CD4-positive, alpha-beta T cell treated with Interleukin-4 for 1 hour (primary cell): ENCODE measurements around the gene SLC40A1.

ENCODE experiments used
- DNase-seq, 2 donors: peaks; one replicate each; pipeline ENCODE4 v3.0.0-alpha.2; 2020 to 2022

The SLC40A1 gene

DNA sequence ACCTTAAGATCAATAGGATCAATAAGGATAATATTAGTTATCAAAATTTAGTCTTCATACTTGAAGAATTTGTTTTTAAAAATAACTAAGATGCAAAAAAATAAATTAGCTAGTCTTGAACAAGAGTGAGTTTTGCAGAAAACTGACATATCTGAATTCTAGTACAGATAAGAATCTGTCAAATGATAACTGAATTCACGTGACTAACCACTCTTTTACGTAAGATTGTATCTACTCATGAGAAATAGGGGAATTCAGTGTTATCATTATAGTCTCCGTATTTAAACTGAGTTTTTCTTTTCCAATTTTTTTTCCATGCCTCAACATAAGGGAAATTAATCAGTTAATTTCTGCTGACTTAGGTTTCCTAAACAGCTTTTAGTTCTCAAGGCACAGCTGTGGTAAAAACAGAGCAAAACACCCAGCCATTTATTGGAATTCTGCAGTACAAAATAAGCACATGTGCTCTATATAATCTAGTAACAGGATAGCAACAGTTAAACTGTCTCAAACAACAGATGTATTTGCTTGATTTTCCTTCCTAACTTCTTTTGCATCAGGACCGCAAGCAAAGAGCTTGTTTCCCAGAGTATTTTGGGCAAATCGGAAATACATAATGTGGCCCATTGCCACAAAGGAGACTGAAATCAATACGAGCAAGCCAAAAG lies 19.1 kb downstream of the SLC40A1 start:
- no peak for DNase-seq

DNA sequence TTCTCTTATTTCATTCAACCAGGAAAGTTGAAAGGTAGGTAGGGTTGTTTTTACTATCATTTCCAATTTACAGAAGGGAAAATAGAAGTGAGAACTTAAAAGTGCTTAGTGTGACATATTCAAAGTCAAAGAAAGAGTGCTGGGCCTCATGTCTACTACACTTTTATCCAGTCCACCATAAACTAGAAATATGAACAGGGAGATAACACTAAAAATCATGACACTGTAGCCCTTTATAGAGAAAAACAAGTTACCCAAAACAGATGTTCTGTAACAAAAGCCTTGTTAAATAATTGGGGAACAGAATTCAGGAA lies 20.4 kb downstream of the SLC40A1 start:
- DNase-seq = no peak

DNA sequence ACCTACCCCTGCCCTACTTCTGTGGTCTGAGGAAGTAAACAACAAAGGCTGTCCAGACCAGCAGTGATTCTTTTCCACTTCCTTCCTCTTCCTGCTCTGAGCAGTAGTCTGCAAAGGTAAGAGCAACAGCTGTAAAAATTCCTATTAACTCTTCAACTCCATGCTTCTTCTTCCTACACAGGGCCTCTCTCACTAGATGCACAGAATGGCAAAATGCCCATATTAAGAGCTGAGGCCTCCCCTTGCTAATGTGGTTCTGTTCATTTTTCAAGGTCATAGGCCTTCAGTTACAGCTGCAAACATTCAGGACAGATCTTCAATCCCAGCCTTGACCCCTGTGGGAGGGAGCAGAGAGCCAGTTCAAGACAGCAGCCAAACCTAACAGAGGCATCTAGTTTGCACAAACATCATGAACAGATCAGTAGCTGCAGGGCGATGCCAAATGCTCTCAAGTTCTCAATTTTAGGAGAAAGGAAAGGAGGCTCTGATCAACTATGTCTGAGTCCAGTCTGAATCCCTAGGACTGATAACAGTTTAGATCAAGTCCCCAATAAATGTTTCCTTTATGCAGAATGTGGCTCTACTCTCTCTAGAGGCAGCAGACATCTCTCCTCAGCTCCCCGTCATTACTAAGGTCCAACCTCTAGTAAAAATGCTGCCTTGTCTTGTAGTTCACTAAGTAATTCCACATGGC lies 20.9 kb downstream of the SLC40A1 start:
- DNase-seq = no peak

DNA sequence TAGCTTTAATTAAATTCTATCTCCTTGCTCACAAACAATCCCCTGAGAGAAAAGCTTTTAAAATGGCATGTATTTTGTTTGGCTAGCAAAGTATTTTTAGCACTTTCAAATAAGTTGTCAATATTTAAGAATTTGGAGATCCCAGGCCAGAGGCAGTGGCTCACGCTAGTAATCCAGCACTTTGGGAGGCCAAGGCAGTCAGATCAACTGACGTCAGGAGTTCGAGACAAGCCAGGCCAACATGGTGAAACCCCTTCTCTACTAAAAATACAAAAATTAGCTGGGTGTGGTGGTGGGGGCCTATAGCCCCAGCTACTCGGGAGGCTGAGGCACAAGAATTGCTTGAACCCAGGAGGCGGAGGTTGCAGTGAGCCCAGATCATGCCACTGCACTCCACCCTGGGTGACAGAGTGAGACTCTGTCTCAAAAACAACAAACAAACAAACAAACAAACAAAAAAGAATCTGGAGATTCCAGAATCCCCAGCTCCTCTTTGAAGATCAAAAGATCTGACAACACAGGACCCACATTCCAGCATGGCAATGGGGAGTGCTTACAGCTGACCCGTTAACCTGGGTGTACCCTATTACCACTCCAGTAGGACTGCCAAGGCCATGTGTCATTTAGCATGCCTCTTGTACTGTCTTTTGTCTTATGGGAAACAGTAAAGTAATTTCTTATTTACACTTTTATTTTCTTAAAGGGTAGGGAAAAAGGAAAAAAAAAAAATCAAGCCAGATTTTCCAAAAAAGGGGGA lies 21.9 kb downstream of the SLC40A1 start:
- no peak for DNase-seq

DNA sequence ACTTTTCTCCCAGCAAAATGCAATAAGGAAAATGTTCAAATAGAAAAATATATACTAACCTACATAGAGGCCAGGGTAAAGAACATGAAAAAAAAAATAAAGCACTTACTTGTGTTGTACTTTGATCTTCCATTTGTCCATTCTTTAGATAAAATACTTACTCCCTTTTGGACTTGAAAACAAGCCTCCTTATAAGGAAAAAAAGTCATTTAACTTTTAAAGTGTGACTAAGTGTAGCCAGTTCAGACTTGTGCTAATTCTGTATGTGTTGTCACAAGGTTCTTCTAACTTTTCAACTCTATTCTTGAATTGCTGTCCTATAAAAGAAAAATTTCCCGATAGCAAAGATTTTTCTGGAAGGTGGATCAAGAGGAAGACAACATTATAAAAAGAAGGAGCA lies 23.2 kb downstream of the SLC40A1 start:
- no peak for DNase-seq

DNA sequence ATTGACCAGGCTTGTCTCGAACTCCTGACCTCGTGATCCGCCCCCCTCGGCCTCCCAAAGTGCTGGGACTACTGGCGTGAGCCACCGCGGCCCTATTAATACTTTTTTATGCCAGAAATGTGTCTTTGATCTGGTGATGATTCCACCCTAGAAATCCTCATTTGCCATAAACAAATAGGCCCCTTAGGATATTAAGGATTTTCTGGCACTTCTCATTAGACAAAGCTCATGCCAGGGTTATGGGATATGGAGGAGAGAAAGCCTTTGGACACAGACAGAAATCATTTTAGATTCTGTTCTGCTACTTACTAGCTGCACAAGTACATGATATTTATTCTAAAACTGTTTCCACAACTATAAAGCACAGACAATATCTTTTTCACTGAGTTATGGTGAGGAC lies 24.1 kb downstream of the SLC40A1 start:
- no peak for DNase-seq

DNA sequence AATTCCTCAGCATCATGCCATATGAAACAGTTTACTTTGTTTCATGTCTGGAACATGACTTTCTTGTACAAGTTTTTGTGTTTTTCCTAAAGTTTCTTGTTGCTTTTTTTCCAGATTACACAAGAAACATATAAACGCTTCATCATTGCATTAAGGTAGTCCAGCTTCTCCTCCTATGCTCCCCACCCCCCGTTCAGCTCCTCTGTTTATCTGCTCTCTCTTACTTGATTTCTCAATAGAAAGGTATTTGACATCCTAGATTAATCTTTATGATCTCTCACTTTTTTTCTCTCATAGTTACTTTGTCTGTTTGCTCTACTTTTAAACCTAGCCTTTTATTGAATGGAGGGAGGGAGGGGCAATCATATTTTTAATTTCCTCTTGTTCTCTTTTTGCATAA lies 25.4 kb downstream of the SLC40A1 start:
- no peak for DNase-seq

DNA sequence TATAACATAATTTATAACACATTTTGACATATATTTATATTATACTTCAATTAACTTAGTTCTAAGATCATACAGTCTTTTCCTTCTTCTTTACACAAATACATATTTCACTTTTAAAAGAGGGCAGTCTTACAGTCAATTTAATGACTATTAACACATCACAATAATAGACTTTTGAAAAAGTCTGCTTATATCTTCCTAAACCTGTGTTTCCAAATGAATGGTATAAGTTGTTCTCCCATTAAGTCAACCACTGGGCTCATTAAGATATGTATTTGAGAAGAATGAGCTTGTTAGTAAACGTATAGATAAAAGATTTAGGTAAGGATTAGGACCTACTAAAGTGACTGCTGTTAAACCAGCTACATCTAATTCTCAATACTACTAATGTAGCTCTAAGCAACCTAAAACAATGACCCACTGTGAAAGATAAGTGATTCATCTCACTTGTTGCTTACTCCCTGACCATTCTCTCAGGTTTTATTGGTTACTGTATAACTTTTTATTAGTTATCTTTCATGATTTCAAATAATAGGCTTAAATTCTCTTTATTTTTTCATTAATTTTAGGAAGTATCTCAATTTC lies 27.0 kb downstream of the SLC40A1 start:
- DNase-seq = no peak

DNA sequence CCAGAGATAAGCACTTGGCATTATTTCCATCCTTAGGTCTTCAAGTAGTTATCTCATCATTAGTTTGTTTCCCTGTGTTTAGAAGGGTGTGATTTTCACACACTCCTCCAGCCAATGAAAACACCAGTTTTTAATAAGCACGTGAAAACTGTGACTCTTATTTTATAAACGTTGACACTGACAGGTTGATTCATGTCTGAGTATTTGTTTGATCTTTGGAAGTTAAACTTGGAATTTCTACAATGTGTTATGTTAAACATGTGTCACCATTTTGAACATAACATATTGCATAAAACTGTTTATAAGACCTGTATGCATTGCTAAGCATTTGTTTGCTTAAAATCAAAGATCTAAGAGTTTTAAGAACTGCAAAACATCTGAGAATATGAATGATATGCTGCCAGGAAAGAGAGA lies 27.6 kb downstream of the SLC40A1 start:
- no peak for DNase-seq

DNA sequence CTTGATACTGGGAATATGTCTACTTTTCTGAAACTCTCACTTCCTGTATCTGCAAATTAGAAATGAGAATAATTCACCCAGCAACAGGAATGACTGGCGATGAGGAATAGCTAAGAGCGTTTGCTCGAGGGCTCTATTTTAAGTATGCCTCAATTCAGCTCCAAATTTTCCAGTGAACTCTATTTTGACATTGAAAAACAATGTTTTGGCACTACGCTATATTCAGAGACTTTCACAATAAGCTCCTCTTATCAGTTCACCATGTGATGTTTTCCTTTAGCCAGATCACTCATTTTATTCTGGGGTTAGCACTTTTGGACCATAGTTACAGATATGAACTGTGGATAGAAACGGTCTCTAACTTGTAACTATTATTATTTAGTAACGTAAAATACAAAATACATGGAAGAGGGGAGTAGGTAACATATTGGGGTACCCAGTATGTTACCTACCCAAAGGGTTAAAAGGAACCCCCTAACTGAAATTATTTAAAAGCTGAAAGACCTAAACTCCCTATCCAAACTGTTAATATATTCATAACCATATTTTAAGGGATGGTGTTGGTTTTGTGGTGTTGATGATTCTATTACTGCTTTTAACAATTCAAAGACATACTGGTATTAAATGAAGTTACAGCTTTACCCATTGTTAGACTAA lies 28.1 kb downstream of the SLC40A1 start:
- DNase-seq = no peak

DNA sequence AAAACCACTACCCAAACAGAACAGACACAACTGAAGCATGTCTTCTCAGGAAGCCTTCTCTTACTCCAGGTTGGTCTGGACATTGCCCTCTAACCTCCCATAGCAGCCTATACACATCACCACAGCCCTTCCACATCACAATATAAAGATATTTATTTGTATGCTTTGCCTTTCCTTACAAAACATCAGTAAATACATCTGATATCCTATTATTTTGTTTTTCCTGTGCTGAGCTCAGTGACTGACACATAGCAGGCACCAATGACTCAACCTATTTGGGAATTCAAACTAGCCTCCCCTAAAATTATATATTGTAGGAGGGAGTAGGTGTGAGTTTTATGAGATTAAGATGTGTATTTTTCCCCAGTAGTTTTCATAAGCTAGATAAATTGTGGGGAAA lies 28.8 kb downstream of the SLC40A1 start:
- DNase-seq = no peak

DNA sequence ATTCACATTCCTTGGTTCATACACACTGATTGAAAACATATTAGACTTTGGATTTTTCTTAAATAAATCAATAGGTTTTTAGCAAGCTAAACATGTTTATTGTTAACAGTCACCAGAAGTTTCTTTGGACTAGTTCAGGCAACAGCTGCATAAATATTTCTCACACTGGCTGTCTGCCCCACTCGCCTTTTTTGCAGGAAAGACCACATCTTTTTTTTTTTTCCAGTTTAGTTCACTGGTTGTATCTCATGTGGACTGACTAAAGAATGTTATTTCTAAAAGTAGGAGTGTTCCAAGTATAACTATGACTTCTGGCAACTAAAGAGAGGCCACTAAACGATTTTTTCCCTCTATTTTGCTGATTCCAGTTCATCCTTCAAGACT lies 31.1 kb downstream of the SLC40A1 start:
- no peak for DNase-seq

DNA sequence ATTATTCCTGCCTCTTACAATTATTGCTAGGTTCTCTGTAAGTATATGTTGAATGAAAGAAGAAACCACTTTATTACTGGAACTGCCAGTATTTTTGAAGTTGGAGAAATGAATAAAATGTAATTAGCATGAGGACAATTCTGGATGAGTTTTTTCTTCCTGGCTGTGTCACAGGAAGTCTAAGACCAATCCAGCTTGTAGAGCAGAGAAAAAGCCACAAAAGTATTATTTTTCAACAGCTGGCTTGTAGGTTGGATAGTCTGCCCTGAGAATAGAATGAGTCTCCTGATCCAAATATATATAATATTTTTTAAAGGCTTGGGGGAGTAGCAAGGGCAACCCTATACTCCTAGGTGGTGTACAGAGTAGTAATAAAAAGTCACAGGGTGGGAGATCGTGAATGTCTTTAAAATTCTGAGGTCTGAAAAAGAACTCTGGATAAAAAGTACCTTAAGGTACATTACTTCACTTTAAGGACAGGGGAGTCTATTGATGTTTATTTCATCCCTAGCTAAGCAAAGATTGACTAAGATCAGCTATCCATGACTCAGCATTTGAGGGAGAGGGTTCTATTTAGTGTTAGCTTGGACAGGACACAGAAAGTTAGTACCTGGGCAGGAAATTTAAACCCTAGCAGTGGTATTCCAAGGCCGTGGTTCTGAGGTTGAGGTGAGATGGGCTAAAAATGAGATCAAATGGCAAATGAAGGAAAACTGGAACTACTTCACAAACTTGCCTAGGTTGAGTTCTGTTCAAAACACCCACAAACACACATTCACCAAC lies 31.7 kb downstream of the SLC40A1 start:
- no peak for DNase-seq

DNA sequence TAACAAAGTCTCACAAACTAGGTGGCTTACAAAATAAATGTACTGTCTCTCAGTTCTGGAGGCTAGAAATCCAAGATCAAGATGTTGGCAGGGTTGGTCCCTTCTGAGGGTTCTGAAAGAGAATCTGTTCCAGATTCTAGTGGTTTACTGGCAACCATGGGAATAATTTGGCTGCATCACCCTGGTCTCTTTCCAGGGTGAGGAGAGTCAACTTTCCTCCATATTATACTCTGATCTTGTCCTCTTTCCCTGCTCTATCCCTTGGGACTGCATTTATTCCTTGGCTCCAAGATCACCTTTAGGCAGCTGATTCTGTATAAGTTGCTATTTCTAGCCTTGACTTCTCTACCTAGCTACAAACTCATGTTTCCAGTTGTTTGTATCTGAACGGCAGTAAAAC lies 35.2 kb downstream of the SLC40A1 start:
- DNase-seq = no peak

DNA sequence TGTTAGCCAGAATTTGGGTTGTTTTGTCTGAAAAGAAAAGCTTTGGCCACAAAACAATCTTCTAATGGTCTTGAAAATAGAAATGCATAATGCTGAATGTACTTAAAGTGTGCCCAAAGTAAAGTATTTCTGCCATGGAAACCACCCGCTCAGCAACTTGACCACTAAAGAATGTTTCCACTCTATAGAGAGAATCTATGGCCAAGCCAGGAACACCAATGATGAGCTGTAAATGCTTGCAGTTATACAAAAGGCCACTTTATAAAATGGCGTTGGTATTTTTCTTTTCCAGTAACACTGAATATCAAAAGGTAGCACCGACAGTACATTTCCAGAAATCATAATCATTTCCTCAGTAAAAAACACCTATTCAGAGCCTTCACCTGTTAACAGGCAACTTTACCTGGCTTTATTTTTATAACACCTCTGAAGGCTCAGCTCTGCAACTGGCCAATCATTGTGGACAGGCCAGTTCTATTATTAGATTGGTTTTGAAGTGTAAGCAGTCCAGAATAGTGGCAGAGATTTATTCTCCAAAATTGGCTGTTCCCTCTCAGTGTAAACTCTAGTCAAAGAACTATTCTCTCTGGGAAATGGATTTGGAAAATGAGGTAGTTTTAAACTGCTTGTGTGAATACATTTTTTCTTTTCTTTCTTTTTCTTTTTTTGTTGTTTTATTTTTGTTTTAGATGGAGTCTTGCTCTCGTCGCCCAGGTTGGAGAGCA lies 36.1 kb downstream of the SLC40A1 start:
- no peak for DNase-seq

DNA sequence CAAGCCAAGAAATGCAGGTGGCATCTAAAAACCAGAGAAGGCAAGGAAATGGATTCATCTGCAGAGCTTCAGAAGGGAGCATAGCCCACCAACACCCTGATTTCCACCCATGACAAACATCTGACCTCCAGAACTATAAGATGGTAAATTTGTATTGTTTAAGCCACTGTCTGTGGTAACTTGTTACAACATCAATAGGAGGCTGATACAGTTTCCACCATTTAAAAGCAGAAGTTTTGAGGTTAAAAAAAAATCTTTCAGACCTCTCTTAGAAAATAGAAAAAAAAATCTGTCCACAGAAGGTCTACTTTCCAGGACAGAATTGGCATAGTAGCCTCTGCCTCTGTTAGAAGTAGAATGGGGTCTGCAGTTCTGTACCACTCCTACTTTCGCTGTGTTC lies 37.2 kb downstream of the SLC40A1 start:
- no peak for DNase-seq

DNA sequence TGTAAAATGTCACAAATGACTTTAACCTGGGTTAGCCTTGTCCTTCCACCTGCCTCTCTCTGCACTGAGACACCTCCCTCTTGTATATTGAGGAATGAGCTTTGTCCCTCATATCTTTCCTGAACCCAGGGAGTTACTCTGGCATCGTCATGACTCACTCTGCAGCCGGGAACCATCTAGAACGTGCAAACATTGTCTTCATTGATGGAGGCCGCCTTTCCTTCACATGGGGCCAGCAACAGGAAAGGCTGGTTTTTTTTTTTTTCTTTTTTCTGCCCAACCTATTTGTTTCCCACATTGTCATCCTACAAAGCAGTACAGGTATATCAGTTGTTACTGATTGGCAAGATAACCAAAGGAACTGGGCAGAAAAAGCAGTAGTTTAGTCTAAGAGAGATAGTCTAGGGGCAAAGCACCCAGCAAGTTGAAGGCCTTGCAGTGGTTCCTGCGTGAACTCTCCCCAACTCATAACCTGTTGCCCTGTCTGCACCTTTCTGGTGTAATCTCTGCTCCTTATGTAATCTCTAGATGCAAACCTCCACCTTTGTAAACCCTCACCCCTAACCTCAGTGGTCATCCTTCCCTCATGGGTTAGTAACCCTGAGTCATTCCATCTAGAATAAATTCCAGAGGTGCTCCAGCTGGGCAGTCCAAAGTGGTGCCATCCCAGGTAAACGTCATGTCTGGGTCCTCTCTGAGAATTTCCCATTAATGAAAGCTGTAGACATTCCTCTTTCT lies 38.3 kb downstream of the SLC40A1 start:
- DNase-seq = no peak

DNA sequence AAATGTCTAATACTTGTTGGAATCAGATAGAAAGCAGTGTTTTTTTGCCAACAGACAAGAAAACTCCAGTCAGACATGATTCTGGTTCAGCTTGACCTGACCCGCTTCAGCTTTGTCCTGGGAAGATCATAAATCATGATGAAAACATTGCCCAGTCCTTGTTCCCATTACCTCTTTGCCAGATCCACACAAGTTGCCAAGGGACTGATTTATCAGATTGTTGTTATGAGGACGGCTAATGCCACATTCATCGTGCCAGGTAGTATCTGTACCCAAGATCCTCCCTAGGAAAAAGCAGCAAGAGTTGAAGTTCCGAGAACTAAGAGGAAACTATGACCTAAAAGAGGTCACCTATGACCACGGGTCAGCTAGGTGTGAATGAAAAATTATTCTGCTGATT lies 39.0 kb downstream of the SLC40A1 start:
- DNase-seq = no peak

DNA sequence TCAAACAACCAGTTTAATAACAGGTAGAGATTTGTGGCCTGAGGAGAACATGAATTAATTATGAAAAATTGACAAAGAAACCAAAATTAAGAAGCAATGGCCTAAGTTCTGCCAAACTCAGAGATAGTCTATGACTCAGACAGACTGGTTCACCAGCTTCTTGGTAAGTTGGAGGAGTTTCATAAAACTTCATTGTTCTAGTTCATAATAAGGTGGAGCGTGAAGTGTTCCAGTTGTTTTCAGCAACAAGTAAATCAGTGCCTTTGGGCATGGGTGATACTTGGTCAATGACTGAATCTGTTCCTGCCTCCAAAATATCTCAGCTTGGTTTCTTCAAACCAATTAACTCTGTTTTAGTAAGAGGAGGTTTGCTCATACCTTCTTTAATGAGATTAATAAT lies 40.0 kb downstream of the SLC40A1 start:
- DNase-seq = no peak

DNA sequence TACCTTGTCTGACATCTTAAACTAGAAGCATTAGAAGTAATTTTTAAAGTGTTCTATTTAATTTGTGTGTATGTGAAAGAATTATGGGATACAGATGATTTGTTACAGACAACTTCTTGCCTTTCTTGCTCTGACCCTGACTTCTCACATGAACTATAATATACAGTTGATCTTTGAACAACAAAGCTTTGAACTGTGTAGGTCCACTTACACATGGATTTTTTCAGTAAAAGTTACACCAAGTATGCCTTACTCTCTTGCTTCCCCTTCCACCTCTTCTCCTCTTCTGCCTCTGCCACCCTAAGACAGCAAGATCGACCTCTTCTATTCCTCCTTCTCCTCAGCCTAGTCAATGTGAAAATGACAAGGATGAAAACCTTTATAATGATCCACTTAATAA lies 42.2 kb downstream of the SLC40A1 start:
- DNase-seq = no peak

DNA sequence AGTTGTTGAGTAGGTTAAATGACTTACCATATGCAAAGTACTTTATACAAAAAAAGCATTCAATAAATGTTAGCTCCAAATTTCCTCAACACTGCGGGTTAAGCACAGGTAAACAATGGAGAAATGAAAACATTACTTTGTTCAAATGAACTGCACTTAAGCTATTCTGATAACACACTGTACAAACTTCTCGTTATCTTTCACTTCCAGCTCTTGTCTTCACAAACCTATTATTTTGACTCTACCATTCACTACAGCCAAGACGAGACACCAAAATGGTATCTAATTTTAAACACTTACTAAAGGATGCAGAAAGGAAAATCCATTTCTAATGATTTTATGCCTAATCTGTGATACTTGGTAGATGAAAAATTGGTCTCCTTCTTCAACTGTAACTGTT lies 43.8 kb downstream of the SLC40A1 start:
- DNase-seq = no peak
